Measurements from ENCODE around the gene GUCA1A.

GUCA1A gene

GRCh38 chr6:42227173-42227850, 54.1 kb downstream of the GUCA1A start:
- Histone ChIP-seq H3K27me3 (no peaks in the 10 kb centered on the region), H3K4me3 (no peak overlapping the region), H3K4me1 (no peaks in the 10 kb centered on the region), H3K36me3 (peaks cover 0 to 17% (median 0%) of the 10 kb centered on the region in 3 donors), H3K9me3 (no peaks in the 10 kb centered on the region), H3K27ac (no peak overlapping the region)
- intact Hi-C loops (cut with DNase I; ENCODE audit: low total_unique reads): loop anchor here (10.0 kb wide), 1 partner anchor 293 kb away; no protein-coding TSS in a partner anchor
- no peak for TF ChIP-seq CTCF (IDR thresholded peaks at IDR 0.05)
- no peak for DNase-seq

GRCh38 chr6:42228305-42228704, 55.1 kb downstream of the GUCA1A start:
- intact Hi-C loops (cut with DNase I; ENCODE audit: low total_unique reads): loop anchor here (10.0 kb wide), 1 partner anchor 294 kb away; no protein-coding TSS in a partner anchor
- no peak overlapping the region for H3K27ac ChIP-seq
- no peak overlapping the region for H3K4me3 ChIP-seq
- no peaks in the 10 kb centered on the region for H3K4me1 ChIP-seq
- H3K9me3 ChIP-seq: no peaks in the 10 kb centered on the region
- DNase-seq: no peak
- H3K36me3 ChIP-seq: peaks cover 0 to 17% (median 0%) of the 10 kb centered on the region in 3 donors
- no peaks in the 10 kb centered on the region for H3K27me3 ChIP-seq
- TF ChIP-seq CTCF (IDR thresholded peaks at IDR 0.05): no peak
